ENCODE data around the gene KLHDC4.

- no peak for TF ChIP-seq YY1 (IDR thresholded peaks at IDR 0.05; ENCODE audit: insufficient read depth, insufficient read length)
- no peak for TF ChIP-seq SUZ12 (IDR thresholded peaks at IDR 0.05; ENCODE audit: extremely low read depth, insufficient read depth, insufficient read length)
Observed at GRCh38 chr16:87692756-87693155, 73.0 kb downstream of the KLHDC4 start.

Measured in NT2/D1 (cell line).